Medulla oblongata (tissue), 1 donor: ENCODE measurements around the gene CTAGE9.
"Not testable (repeated sequence)": the region's sequence is repeated elsewhere in the genome, so short reads cannot be mapped to it uniquely, and the experiment has no call there.

Experiments used
- DNase-seq: peaks from one replicate; pipeline ENCODE4 v3.0.0-alpha.2; 2015; ENCODE audit errors: extremely low spot score

The CTAGE9 gene

GRCh38 chr6:131729550-131729949 is 18.7 kb upstream of the CTAGE9 start:
- DNase-seq = no peak

- no peak for DNase-seq
These were observed 17.6 kb upstream of the CTAGE9 start for GRCh38 chr6:131728296-131728939.

- DNase-seq = no peak
These were observed 17.1 kb upstream of the CTAGE9 start for GRCh38 chr6:131727868-131728267.

GRCh38 chr6:131727467-131727866 is 16.6 kb upstream of the CTAGE9 start:
- DNase-seq = no peak

GRCh38 chr6:131724114-131724513 is 13.3 kb upstream of the CTAGE9 start:
- DNase-seq = no peak

GRCh38 chr6:131721161-131721560 is 10.3 kb upstream of the CTAGE9 start:
- DNase-seq = no peak

GRCh38 chr6:131717836-131718542 is 7.2 kb upstream of the CTAGE9 start:
- no peak for DNase-seq

- not testable (repeated sequence) for DNase-seq
These were observed 4.8 kb upstream of the CTAGE9 start for GRCh38 chr6:131715567-131715966.

- not testable (repeated sequence) for DNase-seq
These were observed 6.9 kb downstream of the CTAGE9 start for GRCh38 chr6:131703905-131704304.

GRCh38 chr6:131700851-131701250 is 10.0 kb downstream of the CTAGE9 start:
- DNase-seq = not testable (repeated sequence)

- DNase-seq = no peak
These were observed 13.9 kb downstream of the CTAGE9 start for GRCh38 chr6:131696956-131697355.

- peak; percentile 84 for DNase-seq
These were observed 15.9 kb downstream of the CTAGE9 start for GRCh38 chr6:131694832-131695426.

GRCh38 chr6:131693384-131693783 is 17.4 kb downstream of the CTAGE9 start:
- DNase-seq = no peak

- DNase-seq = no peak
These were observed 18.2 kb downstream of the CTAGE9 start for GRCh38 chr6:131692589-131692988.

GRCh38 chr6:131692031-131692430 is 18.8 kb downstream of the CTAGE9 start:
- no peak for DNase-seq

- DNase-seq = no peak
These were observed 22.5 kb downstream of the CTAGE9 start for GRCh38 chr6:131688286-131688685.

- no peak for DNase-seq
These were observed 23.8 kb downstream of the CTAGE9 start for GRCh38 chr6:131687022-131687421.

GRCh38 chr6:131685266-131685780 is 25.5 kb downstream of the CTAGE9 start:
- no peak for DNase-seq

GRCh38 chr6:131683479-131683878 is 27.3 kb downstream of the CTAGE9 start:
- no peak for DNase-seq

GRCh38 chr6:131682442-131682841 is 28.4 kb downstream of the CTAGE9 start:
- DNase-seq = no peak

GRCh38 chr6:131681585-131681984 is 29.2 kb downstream of the CTAGE9 start:
- DNase-seq = no peak

GRCh38 chr6:131680868-131681267 is 29.9 kb downstream of the CTAGE9 start:
- no peak for DNase-seq

GRCh38 chr6:131678442-131678841 is 32.4 kb downstream of the CTAGE9 start:
- DNase-seq = no peak
